ENCODE measurements around the gene GRHL1.

GRHL1 gene

GRCh38 chr2:9941996-9942390 lies 9.5 kb upstream of the GRHL1 start:
- ChIA-PET CTCF (interaction anchor here (0.5 to 0.8 kb wide), 4 partner anchors 36 to 133 kb away, joined by 3 to 5 read pairs (median 4); no protein-coding TSS in a partner anchor), POLR2A (no interaction called here)
- no peaks in the 10 kb centered on the region for H3K9me3 ChIP-seq (ENCODE audit: control insufficient read depth, insufficient read depth, low read depth, low read length)
- TF ChIP-seq PRDM10 (tag by site-specific recombination; IDR thresholded peaks at IDR 0.05) (no peak), ZSCAN16 (tag by site-specific recombination; IDR thresholded peaks at IDR 0.05) (no peak), ZNF510 (tag by site-specific recombination; IDR thresholded peaks at IDR 0.05; ENCODE audit: insufficient replicate concordance) (no peak), AEBP2 (tag by site-specific recombination; IDR thresholded peaks at IDR 0.05; ENCODE audit: borderline replicate concordance) (no peak), HIC1 (tag by site-specific recombination; IDR thresholded peaks at IDR 0.05) (no peak), ZNF548 (tag by site-specific recombination; IDR thresholded peaks at IDR 0.05) (no peak), ZNF843 (tag by site-specific recombination; IDR thresholded peaks at IDR 0.05) (no peak), ZNF48 (tag by site-specific recombination; IDR thresholded peaks at IDR 0.05) (no peak), ZNF629 (tag by site-specific recombination; IDR thresholded peaks at IDR 0.05) (no peak), ZNF362 (tag by site-specific recombination; IDR thresholded peaks at IDR 0.05) (no peak), TRIM28 (IDR thresholded peaks at IDR 0.05; ENCODE audit: borderline replicate concordance, low read length) (no peak), ZNF23 (tag by site-specific recombination; IDR thresholded peaks at IDR 0.05; ENCODE audit: borderline replicate concordance) (no peak), HOXA7 (CRISPR knock-in tag; IDR thresholded peaks at IDR 0.05; ENCODE audit: borderline replicate concordance) (no peak), ZNF692 (tag by site-specific recombination; IDR thresholded peaks at IDR 0.05) (no peak), ZNF426 (tag by site-specific recombination; IDR thresholded peaks at IDR 0.05) (no peak)
- peaks cover 16% of the 10 kb centered on the region for H3K4me1 ChIP-seq (ENCODE audit: control insufficient read depth, insufficient read depth, low read length)
- H3K27ac ChIP-seq (ENCODE audit: extremely low read depth, low read depth, low read length): no peak overlapping the region
- H3K4me3 ChIP-seq (ENCODE audit: low read depth, low read length): no peak overlapping the region
- H3K36me3 ChIP-seq (ENCODE audit: control insufficient read depth in 2 of 2, insufficient read depth in 1 of 2, low read length in 2 of 2): no peaks in the 10 kb centered on the region

- CTCF ChIA-PET: interaction anchor here (1.0 kb wide), 1 partner anchor 131 kb away, joined by 3 read pairs; no protein-coding TSS in a partner anchor
- Histone ChIP-seq H3K9me3 (ENCODE audit: control insufficient read depth, insufficient read depth, low read depth, low read length) (no peaks in the 10 kb centered on the region), H3K36me3 (ENCODE audit: control insufficient read depth in 2 of 2, insufficient read depth in 1 of 2, low read length in 2 of 2) (no peaks in the 10 kb centered on the region), H3K4me1 (ENCODE audit: control insufficient read depth, insufficient read depth, low read length) (peaks cover 16% of the 10 kb centered on the region), H3K27ac (ENCODE audit: extremely low read depth, low read depth, low read length) (no peak overlapping the region), H3K4me3 (ENCODE audit: low read depth, low read length) (no peak overlapping the region)
- POLR2A ChIA-PET: no interaction called here
- TF ChIP-seq ZNF544 (tag by site-specific recombination; IDR thresholded peaks at IDR 0.05) (no peak), SCRT2 (tag by site-specific recombination; IDR thresholded peaks at IDR 0.05) (peak; percentile 79)
Measured at GRCh38 chr2:9944330-9944758, 7.1 kb upstream of the GRHL1 start.
